NCI-H187 treated with DMSO at 0.1 percent for 48 hours (cell line): ENCODE measurements around the gene FAM107B.

Source experiments
- DNase-seq: peaks from one replicate; lab custom pipeline; 2025; lab: John Stamatoyannopoulos, UW

FAM107B gene

GRCh38 chr10:14625192-14625631 is 149.5 kb downstream of the FAM107B start:
- no peak for DNase-seq

DNA sequence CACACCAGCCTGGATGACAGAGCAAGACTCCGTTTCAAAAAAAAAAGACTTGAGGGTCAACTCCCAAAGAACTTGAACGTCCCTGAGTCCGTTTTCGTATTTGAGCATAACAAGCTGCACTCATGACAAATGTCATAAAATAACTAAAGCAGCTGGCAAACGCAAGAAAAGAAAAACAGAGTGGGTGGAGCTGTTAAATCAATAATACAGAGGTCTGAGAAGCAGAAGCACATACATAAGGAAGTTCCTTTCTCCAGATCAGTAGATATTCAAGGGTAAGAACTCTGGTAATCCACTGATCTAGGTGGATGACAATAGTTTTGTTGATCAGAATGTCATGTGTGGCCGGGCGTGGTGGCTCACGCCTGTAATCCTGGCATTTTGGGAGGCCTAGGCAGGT is 150.1 kb downstream of the FAM107B start:
- no peak for DNase-seq

- peak; percentile 83 for DNase-seq
These were observed 150.8 kb downstream of the FAM107B start for GRCh38 chr10:14623931-14624330.

DNA sequence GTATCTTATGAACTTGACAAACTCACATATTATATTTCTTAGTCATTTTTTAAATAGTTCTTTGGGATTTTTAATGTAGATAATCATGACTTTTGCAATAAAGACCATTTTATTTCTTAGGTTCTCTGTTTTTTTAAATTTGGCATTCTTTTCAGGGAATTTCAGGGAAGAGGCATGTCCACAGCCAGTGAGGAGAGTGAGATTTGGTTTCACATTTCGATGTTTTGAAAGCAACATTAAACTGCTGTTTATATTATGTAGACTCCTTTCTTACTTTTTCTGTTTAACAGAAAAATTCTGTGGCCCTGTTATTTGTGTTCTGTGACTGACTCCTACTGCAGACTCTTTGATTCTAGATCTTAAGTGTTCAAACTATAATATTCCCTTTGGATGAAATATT is 153.7 kb downstream of the FAM107B start:
- DNase-seq, result no peak

GRCh38 chr10:14618674-14619073 is 156.0 kb downstream of the FAM107B start:
- DNase-seq, result no peak

GRCh38 chr10:14617852-14618251 is 156.8 kb downstream of the FAM107B start:
- DNase-seq, result no peak

- DNase-seq, result no peak
These were observed 157.6 kb downstream of the FAM107B start for GRCh38 chr10:14616955-14617730.

DNA sequence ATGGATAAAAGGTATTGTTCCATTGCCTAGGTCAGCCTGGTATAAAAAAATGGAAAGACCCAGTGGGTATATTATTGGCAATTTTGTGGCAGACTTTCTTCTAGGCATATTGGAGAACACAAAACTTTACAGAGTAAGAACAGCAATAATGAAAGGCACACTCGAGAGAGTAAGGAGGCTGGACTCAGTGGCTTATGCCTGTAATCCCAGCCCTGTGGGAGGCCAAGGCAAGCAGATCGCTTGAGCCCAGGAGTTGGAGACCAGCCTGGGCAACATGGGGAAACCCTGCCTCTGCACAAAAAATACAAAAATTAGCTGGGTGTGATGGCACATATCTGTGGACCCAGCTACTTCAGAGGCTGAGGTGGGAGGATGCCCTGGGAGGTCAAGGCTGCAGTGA is 158.2 kb downstream of the FAM107B start:
- DNase-seq, result no peak

DNA sequence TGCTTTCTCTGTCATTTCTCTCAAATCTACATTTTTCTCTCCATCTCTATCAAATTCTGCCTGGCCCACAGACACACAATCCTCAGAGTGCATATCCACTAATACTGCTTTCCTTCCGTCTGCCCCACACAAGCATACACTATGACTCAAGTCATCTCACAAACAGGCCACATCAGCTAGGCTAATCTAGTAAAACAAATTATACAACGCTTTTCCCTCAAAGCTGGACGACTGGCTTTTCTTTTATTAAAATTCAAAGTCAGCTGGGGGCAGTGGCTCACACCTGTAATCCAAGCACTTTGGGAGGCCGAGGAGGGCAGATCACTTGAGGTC is 161.1 kb downstream of the FAM107B start:
- no peak for DNase-seq

- no peak for DNase-seq
These were observed 161.7 kb downstream of the FAM107B start for GRCh38 chr10:14612873-14613587.

DNA sequence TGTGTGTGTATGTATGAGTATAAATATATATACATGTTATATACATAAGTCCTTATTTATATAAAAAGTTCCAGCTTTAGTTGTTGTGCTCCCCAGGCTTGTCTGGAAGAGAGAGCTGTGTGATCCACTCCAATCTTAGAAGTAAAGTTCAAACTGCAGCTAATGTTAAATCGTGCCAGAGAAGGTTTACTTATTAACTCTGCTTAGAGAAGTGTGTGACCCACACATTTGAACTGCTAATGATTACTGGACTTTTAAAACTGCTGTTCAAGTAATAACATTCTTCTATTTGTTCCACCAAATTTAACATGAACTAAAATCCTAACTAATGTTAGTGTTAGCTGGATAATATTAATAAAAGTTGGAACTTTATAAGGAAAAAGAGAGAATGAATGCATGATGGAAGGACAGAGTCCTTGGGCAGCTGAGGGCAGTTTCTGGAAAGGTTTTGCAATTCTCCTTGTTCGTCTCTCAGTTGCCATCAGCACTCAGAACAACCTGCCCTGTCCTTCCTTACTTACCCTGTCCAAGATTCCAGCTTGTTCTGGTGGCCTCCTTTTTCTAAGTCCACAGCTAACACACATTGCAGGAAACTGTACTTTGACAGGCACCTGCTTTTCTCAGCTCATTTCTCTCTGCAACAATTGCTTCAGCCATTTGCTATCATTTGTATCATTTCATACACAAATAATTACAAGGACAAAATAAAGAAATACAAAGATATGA is 162.6 kb downstream of the FAM107B start:
- no peak for DNase-seq

DNA sequence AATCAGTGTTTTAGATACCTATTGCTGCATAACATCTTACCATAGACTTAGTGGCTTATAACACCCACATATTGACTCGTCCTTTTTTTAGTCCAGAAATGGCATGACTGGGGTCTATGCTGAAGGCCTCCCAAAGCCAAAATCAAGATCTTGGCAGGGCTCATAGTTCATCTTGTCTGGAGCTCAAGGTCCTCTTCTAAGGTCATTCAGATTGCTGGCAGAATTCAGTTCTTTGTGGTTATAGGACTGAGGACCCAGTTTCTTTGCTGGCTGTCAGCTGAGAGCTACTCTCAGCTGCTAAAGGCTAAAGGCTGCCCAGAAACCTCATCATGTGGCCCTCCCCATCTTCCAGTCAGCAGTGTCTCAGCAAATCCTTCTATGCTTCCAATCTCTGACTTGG is 165.5 kb downstream of the FAM107B start:
- no peak for DNase-seq

GRCh38 chr10:14608381-14609001 is 166.2 kb downstream of the FAM107B start:
- DNase-seq, result no peak

GRCh38 chr10:14606633-14607032 is 168.1 kb downstream of the FAM107B start:
- DNase-seq, result no peak

DNA sequence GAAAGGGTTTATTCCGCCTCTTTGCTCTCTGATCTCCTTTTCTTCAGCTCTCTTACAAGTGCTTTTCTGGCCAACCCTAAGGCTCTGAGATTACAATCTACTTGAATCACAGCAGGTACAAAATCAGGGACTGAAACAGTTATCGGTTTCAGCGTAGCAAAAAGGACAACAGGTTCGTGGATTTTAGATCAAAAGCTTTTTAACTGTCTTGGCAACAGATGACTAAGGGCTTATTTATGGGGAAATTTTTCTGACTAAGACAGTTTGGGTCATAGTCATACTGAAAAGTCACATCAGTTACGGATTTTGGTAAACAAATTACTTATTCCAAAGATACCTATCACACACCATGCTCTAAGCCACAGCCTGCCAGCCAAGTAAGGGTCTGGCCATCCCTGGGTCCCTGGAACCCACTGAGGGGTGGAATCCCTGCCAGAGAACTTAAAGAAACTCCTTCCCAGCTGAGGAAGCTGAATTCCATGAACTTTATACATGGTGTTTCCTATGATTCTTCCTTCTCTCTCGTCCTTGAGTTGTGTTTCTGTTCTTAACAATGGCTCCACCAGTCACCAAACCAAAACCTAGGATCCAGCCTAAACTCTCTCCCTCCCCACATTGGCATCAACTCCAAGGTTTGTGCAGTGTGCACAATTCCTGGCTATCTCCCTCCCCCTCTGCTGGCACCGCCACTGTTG is 169.3 kb downstream of the FAM107B start:
- DNase-seq, result no peak

GRCh38 chr10:14604181-14605142 is 170.2 kb downstream of the FAM107B start:
- no peak for DNase-seq

- DNase-seq, result no peak
These were observed 171.1 kb downstream of the FAM107B start for GRCh38 chr10:14603534-14604102.

DNA sequence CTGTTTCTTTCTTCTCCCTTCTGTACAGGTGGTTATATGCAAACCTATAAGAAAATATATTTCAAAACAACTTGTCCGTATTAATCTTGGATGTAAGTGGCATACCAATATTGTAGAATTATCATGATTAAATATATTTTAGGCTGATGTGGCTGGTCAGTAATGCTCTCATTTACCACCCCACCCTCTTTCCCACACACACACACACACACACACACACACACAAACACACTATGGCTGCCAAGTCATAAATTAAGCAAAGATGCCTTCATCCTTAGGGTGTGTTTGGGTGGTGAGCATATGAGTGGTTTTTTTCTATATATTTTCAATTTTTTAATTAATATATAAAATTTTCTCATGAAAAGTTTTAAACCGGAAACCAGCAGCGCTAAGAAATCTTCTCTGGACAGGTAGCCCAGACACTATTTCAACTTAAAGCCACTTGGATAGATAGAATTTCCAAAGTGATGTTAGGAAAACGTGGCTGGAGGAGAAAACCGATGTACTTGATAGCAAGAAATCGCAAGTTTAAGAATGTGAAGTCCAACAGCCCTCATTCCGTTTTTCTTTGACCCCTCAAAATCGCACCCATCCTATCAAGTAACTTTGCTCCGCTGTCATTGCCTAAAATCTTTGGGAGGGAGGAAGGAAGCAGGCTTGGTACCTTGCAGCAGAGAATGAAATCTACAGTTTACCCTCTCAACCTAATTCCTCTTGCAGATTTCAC is 171.7 kb downstream of the FAM107B start:
- no peak for DNase-seq

DNA sequence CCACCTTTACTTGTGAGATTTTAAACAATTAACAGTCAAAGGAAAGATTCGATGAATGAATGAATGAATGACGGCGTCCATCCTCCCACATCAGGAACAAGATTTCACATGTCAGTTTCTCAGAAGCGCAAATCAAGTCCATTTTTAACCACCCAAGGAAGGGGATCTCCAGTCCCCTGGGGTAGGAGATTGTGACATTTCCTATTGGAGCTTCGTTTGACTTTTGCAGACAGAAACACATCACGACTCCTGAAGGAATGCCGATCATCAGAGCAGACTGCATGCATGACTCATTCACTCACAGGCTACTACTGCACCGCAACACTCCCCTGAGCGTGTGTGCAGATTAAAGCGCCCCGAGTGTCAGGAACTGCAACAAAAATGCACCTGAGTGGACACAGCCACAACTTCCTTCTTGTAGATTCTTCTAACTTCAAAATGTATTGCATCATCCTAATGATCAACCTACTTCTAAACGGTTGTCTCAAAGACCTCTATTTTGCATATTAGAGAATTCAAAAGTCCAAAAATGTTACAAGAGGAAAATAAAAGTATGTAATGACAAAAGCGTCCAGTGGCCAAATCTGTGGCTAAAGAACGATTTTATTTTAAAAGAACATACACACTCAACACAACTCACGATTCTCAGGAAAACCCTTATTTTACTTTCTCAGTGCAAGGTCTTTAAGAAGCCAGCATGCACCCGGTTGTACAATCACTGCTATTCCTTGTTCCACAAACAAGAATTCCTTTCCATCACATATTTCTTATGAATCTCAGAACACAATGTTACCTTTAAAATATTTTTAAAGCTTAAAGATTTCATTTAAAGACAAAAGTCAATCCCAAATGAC is 172.6 kb downstream of the FAM107B start:
- DNase-seq, result no peak
